ENCODE results near the gene CIBAR2. TPM values are rescaled to one million over a fixed set of nuclear protein-coding genes. Genes with fewer than 3 reads are reported as not detected.
A peak's percentile ranks its signal among the peaks of the same experiment; 100 is the strongest.

The CIBAR2 gene
- total and polyA plus RNA-seq, 10 donors = 0.13 to 2.4 (median 0.35) TPM; not detected in 3

DNA sequence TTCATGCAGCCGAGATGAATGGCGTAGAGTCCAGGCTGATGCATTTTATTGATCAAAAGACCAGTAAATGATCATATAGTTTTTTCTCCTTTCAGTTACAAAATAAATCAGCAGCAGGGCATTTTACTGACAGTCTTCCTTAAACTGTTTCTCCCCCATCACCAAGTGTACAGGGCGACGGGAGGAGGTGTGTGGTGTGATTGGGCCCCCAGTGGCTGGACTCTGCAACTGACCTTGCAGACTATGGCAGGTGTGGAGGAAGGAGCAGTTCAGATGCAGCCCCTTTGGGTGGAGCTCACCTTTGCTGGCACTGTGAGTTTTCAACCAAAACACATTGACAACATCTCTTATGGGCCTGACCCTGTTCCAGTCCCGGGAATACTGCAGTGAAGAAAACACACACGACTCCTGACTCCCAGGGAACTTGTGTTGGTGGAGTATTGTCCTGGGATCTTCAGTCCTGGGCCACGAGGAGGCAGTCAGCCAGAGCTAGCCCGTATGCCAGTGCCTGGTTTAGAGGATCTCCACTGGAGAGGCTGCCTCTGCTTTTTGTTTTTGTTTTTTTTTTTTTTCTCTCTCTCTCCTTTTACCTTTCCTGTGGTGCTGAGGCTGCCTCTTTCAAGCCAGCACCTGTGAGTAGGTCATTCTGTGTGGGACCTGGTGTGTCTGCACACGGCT, 54.9 kb downstream of the CIBAR2 start:
- peaks cover 27 to 93% (median 53%) of the 10 kb centered on the region in 6 donors for H3K4me1 ChIP-seq
- TF ChIP-seq POLR2AphosphoS5 (IDR thresholded peaks at IDR 0.05) (no peak), POLR2A (IDR thresholded peaks at IDR 0.05) (no peak), CTCF (IDR thresholded peaks at IDR 0.05 in 8 of 11, conservative IDR thresholded peaks at IDR 0.05 in 3 of 11) (no peak)
- no peak overlapping the region for H3K4me3 ChIP-seq
- H3K36me3 ChIP-seq = peaks cover 0 to 17% (median 0%) of the 10 kb centered on the region in 6 donors
- WGBS, 5 donors = 84 to 89% (median 88%) methylated on average over 9 of the region's 9 CpGs
- intact Hi-C loops (cut with DNase I; ENCODE audit: low total_unique reads) = no loop called here
- no peaks in the 10 kb centered on the region for H3K9me3 ChIP-seq
- H3K27ac ChIP-seq = peak overlapping the region in 4 of 8 donors; percentile 87 to 95 (median 90)
- no peak for DNase-seq
- H3K27me3 ChIP-seq (replicated peaks in 1 of 7) = no peaks in the 10 kb centered on the region

DNA sequence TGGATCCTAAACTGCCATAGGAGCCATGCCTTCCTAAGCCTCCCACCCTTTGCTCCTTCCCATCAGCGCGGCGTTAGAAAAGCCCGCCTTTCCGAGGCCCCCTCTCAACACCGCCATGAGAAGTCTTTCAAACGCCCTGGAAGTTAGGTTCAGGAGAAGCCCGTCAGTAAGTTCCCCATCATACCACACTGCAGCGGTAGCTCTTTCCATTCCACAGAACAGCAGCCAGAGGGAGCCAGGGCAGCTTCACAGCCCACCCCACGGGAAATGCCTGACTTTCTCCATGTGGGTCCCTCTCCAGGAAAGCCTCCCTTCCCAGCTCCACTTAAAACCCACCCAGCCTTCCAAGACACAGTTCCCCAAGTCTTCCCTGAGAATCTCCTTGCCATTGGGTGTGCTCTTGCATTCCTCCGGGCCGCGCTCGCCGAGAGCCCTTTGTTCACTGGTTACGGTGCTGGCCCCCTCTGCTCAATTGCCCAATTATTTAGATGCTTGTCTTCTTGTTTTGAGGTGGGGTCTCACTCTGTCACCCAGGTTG, 56.0 kb downstream of the CIBAR2 start:
- DNase-seq = no peak
- H3K36me3 ChIP-seq = peaks cover 0 to 21% (median 0%) of the 10 kb centered on the region in 6 donors
- intact Hi-C loops (cut with DNase I; ENCODE audit: low total_unique reads) = no loop called here
- WGBS, 5 donors = 63 to 73% (median 65%) methylated on average over 16 of the region's 16 CpGs
- H3K27ac ChIP-seq = peak overlapping the region; percentile 81 to 95 (median 88)
- TF ChIP-seq POLR2A (IDR thresholded peaks at IDR 0.05) (no peak), CTCF (IDR thresholded peaks at IDR 0.05 in 8 of 11, conservative IDR thresholded peaks at IDR 0.05 in 3 of 11) (peak in 10 of 11 experiments; percentile 21 to 67 (median 38)), POLR2AphosphoS5 (IDR thresholded peaks at IDR 0.05) (no peak)
- H3K4me1 ChIP-seq = peaks cover 27 to 92% (median 43%) of the 10 kb centered on the region in 6 donors
- no peaks in the 10 kb centered on the region for H3K9me3 ChIP-seq
- H3K27me3 ChIP-seq (replicated peaks in 1 of 7) = no peaks in the 10 kb centered on the region
- peak overlapping the region in 3 of 8 donors; percentile 7 to 61 (median 15) for H3K4me3 ChIP-seq

- H3K9me3 ChIP-seq = no peaks in the 10 kb centered on the region
- no peaks in the 10 kb centered on the region for H3K27me3 ChIP-seq (replicated peaks in 1 of 7)
- DNase-seq = peak; percentile 92
- intact Hi-C loops (cut with DNase I; ENCODE audit: low total_unique reads) = no loop called here
- peaks cover 27 to 92% (median 38%) of the 10 kb centered on the region in 6 donors for H3K4me1 ChIP-seq
- TF ChIP-seq POLR2A (IDR thresholded peaks at IDR 0.05) (peak in 1 of 3 donors; percentile 39), POLR2AphosphoS5 (IDR thresholded peaks at IDR 0.05) (peak; percentile 11 to 93 (median 22)), CTCF (IDR thresholded peaks at IDR 0.05 in 8 of 11, conservative IDR thresholded peaks at IDR 0.05 in 3 of 11) (no peak)
- H3K36me3 ChIP-seq = peaks cover 0 to 21% (median 0%) of the 10 kb centered on the region in 6 donors
- H3K27ac ChIP-seq = peak overlapping the region; percentile 81 to 95 (median 88)
- H3K4me3 ChIP-seq = peak overlapping the region in 5 of 8 donors; percentile 7 to 61 (median 21)
- 11 to 23% (median 19%) methylated on average over 14 of the region's 14 CpGs for WGBS, 5 donors
These were observed 56.6 kb downstream of the CIBAR2 start for GRCh38 chr16:85055493-85056210.
